GM12801 (cell line): ENCODE data around the gene SLC2A2.

Source experiments
- CTCF ChIP-seq: IDR thresholded peaks from one replicate; pipeline ENCODE4 v1.5.1; 2011; ENCODE audit warnings: control low read depth; ENCODE audit not compliant: insufficient read length; ENCODE audit errors: extremely low read depth

Gene SLC2A2

GRCh38 chr3:170980399-170980798 lies 46.1 kb downstream of the SLC2A2 start:
- no peak for TF ChIP-seq CTCF

GRCh38 chr3:170977949-170978745 lies 48.4 kb downstream of the SLC2A2 start:
- no peak for TF ChIP-seq CTCF

GRCh38 chr3:170976190-170976519 lies 50.4 kb downstream of the SLC2A2 start:
- TF ChIP-seq CTCF = no peak

- no peak for TF ChIP-seq CTCF
These were observed 51.0 kb downstream of the SLC2A2 start for GRCh38 chr3:170975283-170976189.

GRCh38 chr3:170974872-170975271 lies 51.6 kb downstream of the SLC2A2 start:
- no peak for TF ChIP-seq CTCF

GRCh38 chr3:170967126-170967525 lies 59.4 kb downstream of the SLC2A2 start:
- no peak for TF ChIP-seq CTCF

- no peak for TF ChIP-seq CTCF
These were observed 60.0 kb downstream of the SLC2A2 start for GRCh38 chr3:170966495-170966894.
